Measurements from ENCODE around the gene RNF217.
"Not testable (repeated sequence)": the region's sequence is repeated elsewhere in the genome, so short reads cannot be mapped to it uniquely, and the experiment has no call there.

DNA sequence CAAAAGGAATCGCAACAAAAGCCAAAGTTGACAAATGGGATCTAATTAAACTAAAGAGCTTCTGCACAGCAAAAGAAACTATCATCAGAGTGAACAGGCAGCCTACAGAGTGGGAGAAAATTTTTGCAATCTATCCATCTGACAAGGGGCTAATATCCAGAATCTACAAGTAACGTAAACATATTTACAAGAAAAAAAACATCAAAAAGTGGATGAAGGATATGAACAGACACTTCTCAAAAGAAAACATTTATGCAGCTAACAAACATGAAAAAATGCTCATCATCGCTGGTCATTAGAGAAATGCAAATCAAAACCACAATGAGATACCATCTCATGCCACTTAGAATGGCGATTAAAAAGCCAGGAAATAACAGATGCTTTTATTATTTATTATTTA lies 74.2 kb downstream of the RNF217 start:
- TF ChIP-seq, protein P1, sequence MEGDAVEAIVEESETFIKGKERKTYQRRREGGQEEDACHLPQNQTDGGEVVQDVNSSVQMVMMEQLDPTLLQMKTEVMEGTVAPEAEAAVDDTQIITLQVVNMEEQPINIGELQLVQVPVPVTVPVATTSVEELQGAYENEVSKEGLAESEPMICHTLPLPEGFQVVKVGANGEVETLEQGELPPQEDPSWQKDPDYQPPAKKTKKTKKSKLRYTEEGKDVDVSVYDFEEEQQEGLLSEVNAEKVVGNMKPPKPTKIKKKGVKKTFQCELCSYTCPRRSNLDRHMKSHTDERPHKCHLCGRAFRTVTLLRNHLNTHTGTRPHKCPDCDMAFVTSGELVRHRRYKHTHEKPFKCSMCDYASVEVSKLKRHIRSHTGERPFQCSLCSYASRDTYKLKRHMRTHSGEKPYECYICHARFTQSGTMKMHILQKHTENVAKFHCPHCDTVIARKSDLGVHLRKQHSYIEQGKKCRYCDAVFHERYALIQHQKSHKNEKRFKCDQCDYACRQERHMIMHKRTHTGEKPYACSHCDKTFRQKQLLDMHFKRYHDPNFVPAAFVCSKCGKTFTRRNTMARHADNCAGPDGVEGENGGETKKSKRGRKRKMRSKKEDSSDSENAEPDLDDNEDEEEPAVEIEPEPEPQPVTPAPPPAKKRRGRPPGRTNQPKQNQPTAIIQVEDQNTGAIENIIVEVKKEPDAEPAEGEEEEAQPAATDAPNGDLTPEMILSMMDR (conservative IDR thresholded peaks at IDR 0.05; ENCODE audit: low read length) = not testable (repeated sequence)
- not testable (repeated sequence) for TF ChIP-seq EZH2phosphoT487 (IDR thresholded peaks at IDR 0.05; ENCODE audit: borderline replicate concordance)

All from Loucy (cell line).